Pancreas (tissue), 10 donors: Measurements from ENCODE around the gene OR6C1. TPM values are rescaled to one million over a fixed set of nuclear protein-coding genes. Genes with fewer than 3 reads are reported as not detected.
"Not testable (repeated sequence)": the region's sequence is repeated elsewhere in the genome, so short reads cannot be mapped to it uniquely, and the experiment has no call there.

Source experiments
- ATAC-seq, 4 donors: fragments of 200-7000 bp; cut with Tn5 transposase; one replicate each; pipeline versions ENCODE4 v1.8.0 to v1.9.1; 2020; ENCODE audit warnings: mild to moderate bottlenecking in 4 of 4, moderate library complexity in 4 of 4
- DNase-seq, 6 donors: peaks; one replicate each; pipeline ENCODE4 v3.0.0-alpha.2; 2020
- FAIRE-seq: peaks from 2 replicates; lab custom pipeline; 2012; peaks lifted over from hg19 to GRCh38; lab: Jason Lieb, UNC
- H3K27ac ChIP-seq, 4 donors: fragments of 200-600 bp; sonication (generic); 1 replicate in 3 of 4; 2 replicates in 1 of 4; pipeline versions ENCODE4 v1.5.0 to v1.8.0; 2020
- H3K27me3 ChIP-seq, 4 donors: fragments of 200-600 bp; one replicate each; pipeline ENCODE4 v1.8.0; 2021
- H3K36me3 ChIP-seq, 3 donors: fragments of 200-600 bp; sonication (generic) in 1 of 3; one replicate each; pipeline versions ENCODE4 v1.5.0 to v1.8.0; 2020 to 2021
- H3K4me1 ChIP-seq, 3 donors: fragments of 200-600 bp; one replicate each; pipeline ENCODE4 v1.8.0; 2021
- H3K4me3 ChIP-seq, 4 donors: fragments of 200-600 bp; sonication (generic) in 2 of 4; one replicate each; pipeline versions ENCODE4 v1.5.0 to v1.8.0; 2020 to 2021
- H3K9me3 ChIP-seq, 4 donors: fragments of 200-600 bp; one replicate each; pipeline ENCODE4 v1.8.0; 2021
- WGBS, 2 donors: extraction: QIAGEN DNeasy Blood & Tissue Kit; methylation state at CpG; one replicate each; pipeline ENCODE4 v1.1.7; 2013; 5-methylcytosine and 5-hydroxymethylcytosine counted together
- intact Hi-C, 3 donors: fragments of 100-400 bp; cut with DNase I; formaldehyde crosslinking; loops; one replicate each; pipeline versions ENCODE4 v1.11.1 to v1.14.2; 2022
- polyA plus RNA-seq, 2 donors: library from polyadenylated mRNA; stranded (reverse); fragments of 200-250 nt; gene quantifications; one replicate each; pipeline ENCODE4 v1.2.3, GENCODE V29; 2013
- total RNA-seq, 6 donors: library from RNA; stranded (reverse); fragmentation: NEBNext Ultra II Directional in 4 of 6; extraction: Animal tissue kit (Norgen Biotek cat#: 25700) in 4 of 6; gene quantifications; one replicate each; pipeline versions ENCODE4 v1.2.1 to v1.2.4, GENCODE V29; 2021 to 2023
- TF ChIP-seq, protein P1 (sequence below), 4 donors: fragments of 200-600 bp; sonication (generic) in 3 of 4; IDR thresholded peaks; one replicate each; pipeline versions ENCODE4 v1.5.0 to v1.8.0; 2021; ENCODE audit warnings: antibody characterized with exemption in 4 of 4
- donor health status: healthy with polysubstance abuse.
- donor health status: DM: no; HTN: no; CAD: no; lungs with moderate emphysema.
- donor health status: DM: no; HTN: no; CAD: no.
- donor health status: control.
- donor health status: control.
- donor health status: Bipolar disorder and iron deficiency.
- donor health status: DM: yes; HTN: yes; CAD: no.
- donor health status: DM: no; HTN: no; CAD: no.
- donor health status: DM: no; HTN: no; CAD: no.
- donor health status: DM: yes; HTN: yes; CAD: no.

OR6C1 gene
- total and polyA plus RNA-seq, 8 donors = not detected

- Histone ChIP-seq H3K27me3 (no peaks in the 10 kb centered on the region), H3K4me1 (no peaks in the 10 kb centered on the region), H3K4me3 (no peak within 1 kb of the TSS), H3K36me3 (no peaks in the 10 kb centered on the region), H3K9me3 (no peaks in the 10 kb centered on the region), H3K27ac (no peak within 1 kb of the TSS)
- no peak for FAIRE-seq
- TF ChIP-seq, protein P1, sequence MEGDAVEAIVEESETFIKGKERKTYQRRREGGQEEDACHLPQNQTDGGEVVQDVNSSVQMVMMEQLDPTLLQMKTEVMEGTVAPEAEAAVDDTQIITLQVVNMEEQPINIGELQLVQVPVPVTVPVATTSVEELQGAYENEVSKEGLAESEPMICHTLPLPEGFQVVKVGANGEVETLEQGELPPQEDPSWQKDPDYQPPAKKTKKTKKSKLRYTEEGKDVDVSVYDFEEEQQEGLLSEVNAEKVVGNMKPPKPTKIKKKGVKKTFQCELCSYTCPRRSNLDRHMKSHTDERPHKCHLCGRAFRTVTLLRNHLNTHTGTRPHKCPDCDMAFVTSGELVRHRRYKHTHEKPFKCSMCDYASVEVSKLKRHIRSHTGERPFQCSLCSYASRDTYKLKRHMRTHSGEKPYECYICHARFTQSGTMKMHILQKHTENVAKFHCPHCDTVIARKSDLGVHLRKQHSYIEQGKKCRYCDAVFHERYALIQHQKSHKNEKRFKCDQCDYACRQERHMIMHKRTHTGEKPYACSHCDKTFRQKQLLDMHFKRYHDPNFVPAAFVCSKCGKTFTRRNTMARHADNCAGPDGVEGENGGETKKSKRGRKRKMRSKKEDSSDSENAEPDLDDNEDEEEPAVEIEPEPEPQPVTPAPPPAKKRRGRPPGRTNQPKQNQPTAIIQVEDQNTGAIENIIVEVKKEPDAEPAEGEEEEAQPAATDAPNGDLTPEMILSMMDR (IDR thresholded peaks at IDR 0.05) = no peak
- ATAC-seq = no peak
- intact Hi-C loops = no loop called here
- DNase-seq = no peak
- WGBS, 2 donors = 92 to 93% methylated on average over 1 of the region's 1 CpG
Observed at GRCh38 chr12:55330446-55330845, 16.3 kb downstream of the OR6C1 start, which contains the start of gene OR6C3. Gene OR6C3 (plus strand): TSS chr12:55330746. CDS start chr12:55331701, 955 bp downstream.

GRCh38 chr12:55336002-55336401, 21.9 kb downstream of the OR6C1 start:
- Histone ChIP-seq H3K4me3 (no peak overlapping the region), H3K36me3 (no peaks in the 10 kb centered on the region), H3K9me3 (no peaks in the 10 kb centered on the region), H3K4me1 (no peaks in the 10 kb centered on the region), H3K27ac (no peak overlapping the region), H3K27me3 (no peaks in the 10 kb centered on the region)
- 77 to 87% methylated on average over 10 of the region's 10 CpGs for WGBS, 2 donors
- TF ChIP-seq, protein P1 (IDR thresholded peaks at IDR 0.05) = no peak
- intact Hi-C loops = no loop called here
- ATAC-seq (no peak), FAIRE-seq (no peak), DNase-seq (no peak)

DNA sequence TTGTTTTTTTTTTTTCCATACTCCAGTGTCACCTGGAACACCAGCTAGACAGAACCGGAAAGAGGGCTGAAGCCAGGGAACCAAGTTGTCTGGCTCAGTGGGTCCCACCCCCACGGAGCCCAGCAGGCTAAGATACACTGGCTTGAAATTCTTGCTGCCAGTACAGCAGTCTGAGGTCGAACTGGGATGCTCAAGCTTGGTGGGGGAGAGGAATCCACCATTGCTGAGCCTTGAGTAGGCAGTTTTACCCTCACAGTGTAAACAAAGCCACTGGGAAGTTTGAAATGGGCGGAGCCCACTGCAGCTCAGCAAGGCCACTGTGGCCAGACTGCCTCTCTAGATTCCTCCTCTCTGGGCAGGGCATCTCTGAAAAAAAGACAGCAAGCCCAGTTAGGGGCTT, 41.2 kb downstream of the OR6C1 start:
- WGBS, 2 donors = 56 to 71% methylated on average over 4 of the region's 4 CpGs
- H3K4me3 ChIP-seq, H3K4me1 ChIP-seq, DNase-seq, H3K27ac ChIP-seq, H3K27me3 ChIP-seq, H3K9me3 ChIP-seq, H3K36me3 ChIP-seq, FAIRE-seq, ATAC-seq, intact Hi-C loops: not testable (repeated sequence)

DNA sequence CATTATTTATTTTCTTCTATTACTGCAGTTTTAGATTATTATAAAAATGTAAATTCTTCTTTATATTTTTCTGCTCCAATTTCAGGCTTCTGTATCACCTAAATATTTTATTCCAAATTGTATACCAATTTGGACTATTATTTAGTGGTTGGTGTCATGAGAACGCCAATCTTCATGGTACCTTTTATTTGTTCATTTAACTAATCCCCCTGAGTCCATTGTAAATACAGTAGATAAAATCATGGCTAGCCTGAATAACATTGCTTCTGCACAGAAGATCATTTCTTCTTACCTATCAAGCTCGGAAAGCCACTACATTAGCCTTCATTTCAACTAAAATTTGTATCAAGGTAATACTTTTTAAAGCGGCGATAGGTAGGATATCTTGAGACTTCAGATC, 48.5 kb downstream of the OR6C1 start, which contains the start of gene OR6C75:
Gene OR6C75, plus strand, starts transcription at position 301 of the 400 bp plus-strand sequence. CDS start 2,136 bp downstream, outside the sequence.
- intact Hi-C loops = no loop called here
- WGBS, 2 donors = 77 to 82% methylated on average over 4 of the region's 4 CpGs
- no peak for FAIRE-seq

DNA sequence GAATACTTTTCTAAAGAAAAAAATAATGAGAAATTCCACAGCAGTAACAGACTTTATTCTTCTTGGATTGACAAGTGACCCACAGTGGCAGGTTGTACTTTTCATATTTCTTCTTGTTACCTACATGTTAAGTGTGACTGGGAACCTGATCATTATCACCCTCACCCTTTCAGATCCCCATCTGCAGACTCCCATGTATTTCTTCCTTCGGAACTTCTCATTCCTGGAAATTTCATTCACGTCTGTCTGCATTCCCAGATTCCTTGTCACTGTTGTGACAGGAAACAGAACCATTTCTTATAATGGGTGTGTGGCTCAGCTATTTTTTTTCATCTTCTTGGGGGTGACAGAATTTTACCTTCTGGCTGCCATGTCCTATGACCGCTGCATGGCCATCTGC, 50.9 kb downstream of the OR6C1 start:
- FAIRE-seq (no peak), DNase-seq (no peak), ATAC-seq (no peak)
- no peak overlapping the region for H3K27ac ChIP-seq
- WGBS, 2 donors = 68% methylated on average over 3 of the region's 3 CpGs
- no peaks in the 10 kb centered on the region for H3K27me3 ChIP-seq
- H3K4me3 ChIP-seq = no peak overlapping the region
- TF ChIP-seq, protein P1 (IDR thresholded peaks at IDR 0.05) = no peak
- H3K36me3 ChIP-seq = no peaks in the 10 kb centered on the region
- H3K9me3 ChIP-seq = no peaks in the 10 kb centered on the region
- no peaks in the 10 kb centered on the region for H3K4me1 ChIP-seq
- intact Hi-C loops = no loop called here

More for the DNA sequence above, 48.5 kb downstream of the OR6C1 start, which contains the start of gene OR6C75:
- no peak within 1 kb of the TSS for H3K27ac ChIP-seq
- H3K9me3 ChIP-seq = no peaks in the 10 kb centered on the region
- no peak for DNase-seq
- H3K27me3 ChIP-seq = no peaks in the 10 kb centered on the region
- no peak within 1 kb of the TSS for H3K4me3 ChIP-seq
- no peaks in the 10 kb centered on the region for H3K4me1 ChIP-seq
- TF ChIP-seq, protein P1 (IDR thresholded peaks at IDR 0.05) = no peak
- H3K36me3 ChIP-seq = no peaks in the 10 kb centered on the region
- no peak for ATAC-seq

Other genes starting within 250 kb of the OR6C1 start
- gene OR9K2, start 187.9 kb upstream of the OR6C1 start, total RNA-seq = not detected
- not detected for gene OR9K2, start 187.9 kb upstream of the OR6C1 start, polyA plus RNA-seq
- not detected for gene OR10A7, start 93.3 kb upstream of the OR6C1 start, total RNA-seq
- gene OR10A7, start 93.3 kb upstream of the OR6C1 start, polyA plus RNA-seq = not detected
- not detected for gene OR6C74, start 69.7 kb upstream of the OR6C1 start, total RNA-seq
- gene OR6C74, start 69.7 kb upstream of the OR6C1 start, polyA plus RNA-seq = not detected
- gene OR6C6, start 17.8 kb upstream of the OR6C1 start, total RNA-seq = not detected
- gene OR6C6, start 17.8 kb upstream of the OR6C1 start, polyA plus RNA-seq = not detected
- gene OR6C3, start 16.4 kb downstream of the OR6C1 start, total RNA-seq = not detected
- gene OR6C3, start 16.4 kb downstream of the OR6C1 start, polyA plus RNA-seq = not detected
- gene OR6C75, start 48.6 kb downstream of the OR6C1 start, total RNA-seq = not detected
- gene OR6C75, start 48.6 kb downstream of the OR6C1 start, polyA plus RNA-seq = not detected
- not detected for gene OR6C65, start 86.2 kb downstream of the OR6C1 start, total RNA-seq
- not detected for gene OR6C65, start 86.2 kb downstream of the OR6C1 start, polyA plus RNA-seq
- not detected for gene OR6C76, start 111.9 kb downstream of the OR6C1 start, total RNA-seq
- not detected for gene OR6C76, start 111.9 kb downstream of the OR6C1 start, polyA plus RNA-seq
- not detected for gene OR6C2, start 129.7 kb downstream of the OR6C1 start, total RNA-seq
- gene OR6C2, start 129.7 kb downstream of the OR6C1 start, polyA plus RNA-seq = not detected
- not detected for gene OR6C70, start 155.8 kb downstream of the OR6C1 start, total RNA-seq
- gene OR6C70, start 155.8 kb downstream of the OR6C1 start, polyA plus RNA-seq = not detected
- not detected for gene OR6C68, start 178.0 kb downstream of the OR6C1 start, total RNA-seq
- gene OR6C68, start 178.0 kb downstream of the OR6C1 start, polyA plus RNA-seq = not detected
- gene OR6C4, start 235.3 kb downstream of the OR6C1 start, total RNA-seq = not detected
- gene OR6C4, start 235.3 kb downstream of the OR6C1 start, polyA plus RNA-seq = not detected